Kidney epithelial cell (primary cell): ENCODE results near the gene TTLL11. TPM values are rescaled to one million over a fixed set of nuclear protein-coding genes. Genes with fewer than 3 reads are reported as not detected.

Source experiments
- DNase-seq: peaks from one replicate; pipeline ENCODE4 v3.0.0-alpha.2; 2010; ENCODE audit warnings: low read depth
- H3K27me3 ChIP-seq: 2 replicates; pipeline ENCODE4 v1.6.0; 2011; ENCODE audit warnings: low read length; ENCODE audit not compliant: control insufficient read depth, insufficient read depth
- H3K36me3 ChIP-seq: 2 replicates; pipeline ENCODE4 v1.5.1; 2011; ENCODE audit warnings: low read length; ENCODE audit not compliant: control insufficient read depth, insufficient read depth
- H3K4me3 ChIP-seq: 2 replicates; pipeline ENCODE4 v1.5.1; 2011; ENCODE audit warnings: low read depth, mild to moderate bottlenecking, control low read depth, low read length
- total RNA-seq: library from RNA; depleted of rRNA; stranded (reverse); fragments of >200 nt; gene quantifications from 2 replicates; pipeline ENCODE4 v1.2.3, GENCODE V29; 2015
- TF ChIP-seq, protein P1 (sequence below): IDR thresholded peaks from 2 replicates; pipeline ENCODE4 v1.5.1; 2011; ENCODE audit warnings: mild to moderate bottlenecking, moderate library complexity, low read length, control low read depth, inconsistent platforms; ENCODE audit not compliant: insufficient read depth, poor library complexity, severe bottlenecking

TTLL11 gene
- total RNA-seq, 1 donor from 2014 or later, result 4.2 TPM

DNA sequence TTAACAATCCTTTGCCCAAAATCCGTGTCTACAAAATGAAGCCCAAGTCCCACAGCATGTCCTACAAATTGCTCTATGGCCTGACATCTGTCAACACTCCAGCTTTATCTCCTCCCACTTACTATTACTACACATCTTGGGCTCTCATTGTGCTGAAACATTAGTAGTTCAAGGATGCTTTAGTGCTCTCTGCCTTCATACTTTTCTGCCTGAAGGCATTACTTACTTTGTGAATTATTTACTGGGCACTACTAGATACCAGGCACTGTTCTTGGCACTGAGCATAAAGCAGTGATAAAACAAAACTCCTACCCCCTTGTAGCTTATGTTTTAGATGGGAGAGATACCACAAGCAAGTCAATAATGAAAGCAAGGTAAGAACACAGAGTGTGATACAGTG lies 113.4 kb downstream of the TTLL11 start:
- H3K4me3 ChIP-seq, result no peak overlapping the region
- no peak for DNase-seq
- H3K36me3 ChIP-seq, result no peaks in the 10 kb centered on the region
- TF ChIP-seq, protein P1, sequence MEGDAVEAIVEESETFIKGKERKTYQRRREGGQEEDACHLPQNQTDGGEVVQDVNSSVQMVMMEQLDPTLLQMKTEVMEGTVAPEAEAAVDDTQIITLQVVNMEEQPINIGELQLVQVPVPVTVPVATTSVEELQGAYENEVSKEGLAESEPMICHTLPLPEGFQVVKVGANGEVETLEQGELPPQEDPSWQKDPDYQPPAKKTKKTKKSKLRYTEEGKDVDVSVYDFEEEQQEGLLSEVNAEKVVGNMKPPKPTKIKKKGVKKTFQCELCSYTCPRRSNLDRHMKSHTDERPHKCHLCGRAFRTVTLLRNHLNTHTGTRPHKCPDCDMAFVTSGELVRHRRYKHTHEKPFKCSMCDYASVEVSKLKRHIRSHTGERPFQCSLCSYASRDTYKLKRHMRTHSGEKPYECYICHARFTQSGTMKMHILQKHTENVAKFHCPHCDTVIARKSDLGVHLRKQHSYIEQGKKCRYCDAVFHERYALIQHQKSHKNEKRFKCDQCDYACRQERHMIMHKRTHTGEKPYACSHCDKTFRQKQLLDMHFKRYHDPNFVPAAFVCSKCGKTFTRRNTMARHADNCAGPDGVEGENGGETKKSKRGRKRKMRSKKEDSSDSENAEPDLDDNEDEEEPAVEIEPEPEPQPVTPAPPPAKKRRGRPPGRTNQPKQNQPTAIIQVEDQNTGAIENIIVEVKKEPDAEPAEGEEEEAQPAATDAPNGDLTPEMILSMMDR, result no peak
- no peaks in the 10 kb centered on the region for H3K27me3 ChIP-seq

DNA sequence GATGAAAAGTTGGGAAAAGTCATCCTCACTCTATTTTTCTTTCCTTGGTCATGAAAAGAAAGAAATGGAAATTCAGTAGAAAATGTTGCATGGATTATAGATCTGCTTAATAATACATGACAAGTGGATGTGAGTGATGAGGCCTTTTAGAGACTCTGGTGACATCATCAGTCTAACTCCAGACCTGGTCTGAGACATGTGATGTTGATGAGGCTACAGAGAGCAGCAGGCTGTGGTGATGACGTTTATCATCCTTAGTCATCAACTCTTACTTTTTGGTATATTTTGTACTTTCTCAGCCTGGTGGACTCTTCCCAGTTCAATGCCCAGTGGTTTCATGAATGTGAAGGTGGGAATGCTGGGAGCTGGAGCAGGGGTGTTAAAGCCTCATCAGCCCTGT lies 116.4 kb downstream of the TTLL11 start:
- Histone ChIP-seq H3K36me3 (no peaks in the 10 kb centered on the region), H3K4me3 (no peak overlapping the region), H3K27me3 (no peaks in the 10 kb centered on the region)
- TF ChIP-seq, protein P1, result no peak
- peak; percentile 73 for DNase-seq

DNA sequence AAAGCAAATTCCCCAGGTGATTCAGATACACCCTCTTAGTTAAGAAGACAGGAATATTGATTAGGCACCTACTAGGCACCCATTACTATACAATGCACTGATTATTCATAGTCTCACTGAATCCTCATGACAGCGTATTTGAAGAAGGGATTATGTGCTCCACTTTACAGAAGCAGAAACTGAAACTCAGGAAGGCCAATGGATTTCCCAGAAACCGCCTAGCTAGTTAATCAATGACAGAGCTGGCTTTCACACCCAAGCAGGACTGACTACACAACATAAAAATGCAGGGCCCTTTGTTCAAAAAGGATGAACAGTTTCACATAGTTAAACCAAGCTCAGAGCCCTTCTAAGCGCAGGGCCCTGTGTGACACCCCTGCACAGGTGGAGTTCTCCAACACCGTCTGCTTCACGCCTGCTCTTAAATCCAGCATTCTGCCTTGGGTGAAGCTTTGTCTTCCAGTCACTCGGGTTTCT lies 117.3 kb downstream of the TTLL11 start:
- Histone ChIP-seq H3K4me3 (no peak overlapping the region), H3K36me3 (no peaks in the 10 kb centered on the region), H3K27me3 (no peaks in the 10 kb centered on the region)
- DNase-seq, result peak; percentile 93
- TF ChIP-seq, protein P1, result no peak

DNA sequence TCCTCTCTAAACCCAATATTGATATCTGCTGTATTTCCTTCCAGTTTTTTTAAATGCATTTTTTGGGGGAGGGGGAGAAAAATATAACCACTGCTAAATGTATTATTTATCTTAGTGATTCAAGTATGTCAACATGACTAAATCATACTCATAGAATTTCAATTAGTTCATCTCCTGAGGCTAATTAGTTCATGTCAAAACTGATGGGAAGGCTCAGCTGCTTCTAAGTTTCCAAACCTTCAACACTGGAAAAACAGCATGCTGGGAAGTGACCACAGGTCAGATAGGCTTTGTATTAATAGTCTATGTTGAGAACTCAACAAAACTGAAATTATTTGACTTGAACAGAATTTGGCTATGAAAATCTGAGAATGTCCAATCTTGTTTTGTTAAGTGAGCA lies 118.7 kb downstream of the TTLL11 start:
- no peak for DNase-seq
- TF ChIP-seq, protein P1, result no peak
- Histone ChIP-seq H3K27me3 (no peaks in the 10 kb centered on the region), H3K4me3 (no peak overlapping the region), H3K36me3 (no peaks in the 10 kb centered on the region)

DNA sequence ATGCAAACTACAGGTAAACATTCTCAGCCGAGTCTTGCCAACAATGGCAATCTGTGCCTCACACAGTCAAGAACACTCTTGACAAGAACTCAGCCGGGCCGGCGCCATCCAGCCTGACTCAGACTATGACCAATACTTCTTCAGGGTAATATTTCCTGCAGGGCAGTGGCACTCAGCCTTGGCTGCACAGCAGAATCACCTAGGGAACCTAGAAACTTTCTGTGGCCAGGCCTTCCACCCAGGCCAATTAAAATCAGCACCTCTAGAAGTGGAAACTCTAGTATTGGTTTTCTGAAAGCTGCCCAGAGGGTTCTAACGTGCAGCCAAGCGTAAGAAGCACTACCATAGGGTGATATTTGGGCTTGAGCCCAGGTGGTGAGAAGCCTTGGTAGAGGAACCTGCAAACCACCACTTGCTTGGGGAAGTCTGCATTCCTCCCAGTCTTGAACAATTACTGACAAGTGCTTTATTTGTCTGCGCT lies 120.6 kb downstream of the TTLL11 start:
- no peaks in the 10 kb centered on the region for H3K36me3 ChIP-seq
- no peak overlapping the region for H3K4me3 ChIP-seq
- TF ChIP-seq, protein P1, result no peak
- H3K27me3 ChIP-seq, result no peaks in the 10 kb centered on the region
- DNase-seq, result peak; percentile 72

DNA sequence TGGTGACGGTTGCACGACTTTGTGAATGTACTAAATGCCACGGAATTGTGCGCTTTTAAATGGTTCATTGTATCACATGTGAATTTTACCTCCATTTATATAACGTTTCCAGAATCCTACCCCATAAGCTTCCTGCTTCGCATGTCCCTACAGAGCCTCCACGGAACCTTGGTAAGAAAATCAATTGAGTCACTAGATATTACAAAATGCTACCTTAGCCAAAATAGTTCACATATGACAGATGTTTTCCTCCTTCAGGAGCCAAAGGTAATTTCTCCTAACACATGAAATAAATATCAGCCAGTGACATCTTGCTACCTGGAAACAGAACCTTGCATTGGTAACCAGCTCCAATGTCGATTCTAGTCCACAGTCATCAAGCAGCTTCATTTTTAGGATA lies 125.1 kb downstream of the TTLL11 start:
- TF ChIP-seq, protein P1, result no peak
- no peaks in the 10 kb centered on the region for H3K27me3 ChIP-seq

More for the DNA sequence above, 125.1 kb downstream of the TTLL11 start:
- H3K36me3 ChIP-seq, result no peaks in the 10 kb centered on the region
- no peak overlapping the region for H3K4me3 ChIP-seq
- no peak for DNase-seq
